Neural cell (in vitro differentiated cells): ENCODE data around the gene ERBB4.

Experiments used
- CTCF ChIP-seq: fragments of 450-650 bp; IDR thresholded peaks from 2 replicates; pipeline ENCODE4 v1.5.1; 2014; ENCODE audit warnings: antibody characterized with exemption, mild to moderate bottlenecking, moderate library complexity; ENCODE audit not compliant: poor library complexity, severe bottlenecking
- EZH2 ChIP-seq: fragments of 200-600, 300-800 bp; shearing (Covaris generic), sonication (generic); IDR thresholded peaks from 2 replicates; pipeline ENCODE4 v1.6.1; 2014; ENCODE audit warnings: antibody characterized with exemption, low read length, borderline replicate concordance, mild to moderate bottlenecking; ENCODE audit not compliant: insufficient read depth, poor library complexity, severe bottlenecking
- MXI1 ChIP-seq: fragments of 450-650 bp; conservative IDR thresholded peaks from 2 replicates; pipeline ENCODE4 v1.6.1; 2014; ENCODE audit warnings: antibody characterized with exemption, mild to moderate bottlenecking; ENCODE audit not compliant: poor library complexity, severe bottlenecking
- POLR2AphosphoS5 ChIP-seq: IDR thresholded peaks from 2 replicates; pipeline ENCODE4 v1.6.1; 2012
- TAF1 ChIP-seq: IDR thresholded peaks from 2 replicates; pipeline ENCODE4 v1.6.1; 2012; ENCODE audit warnings: low read depth

DNA sequence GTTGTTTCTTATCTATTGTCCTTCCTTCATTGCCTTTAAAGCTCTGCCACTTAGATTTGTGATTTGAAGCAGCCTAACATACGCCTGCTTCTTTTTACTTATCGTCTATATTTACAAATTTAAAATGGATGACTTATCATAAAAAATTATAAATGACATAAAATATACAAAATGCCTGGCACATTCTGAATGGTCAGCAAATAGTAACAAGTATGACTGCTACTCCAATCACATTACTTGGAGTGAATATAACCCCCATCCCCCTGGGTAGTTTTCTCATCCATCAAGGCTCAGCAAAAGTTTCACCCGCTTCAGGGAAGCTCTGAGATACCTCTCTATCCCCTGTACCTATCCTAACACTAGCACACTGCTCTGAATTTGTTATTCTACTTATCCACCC lies 708.9 kb downstream of the ERBB4 start:
- no peak for TF ChIP-seq TAF1
- TF ChIP-seq CTCF: no peak
- no peak for TF ChIP-seq POLR2AphosphoS5
- TF ChIP-seq MXI1: no peak
- no peak for TF ChIP-seq EZH2
